ENCODE data around the gene RC3H1.
"Not testable (repeated sequence)": the region's sequence is repeated elsewhere in the genome, so short reads cannot be mapped to it uniquely, and the experiment has no call there.

Gene RC3H1, protein sequence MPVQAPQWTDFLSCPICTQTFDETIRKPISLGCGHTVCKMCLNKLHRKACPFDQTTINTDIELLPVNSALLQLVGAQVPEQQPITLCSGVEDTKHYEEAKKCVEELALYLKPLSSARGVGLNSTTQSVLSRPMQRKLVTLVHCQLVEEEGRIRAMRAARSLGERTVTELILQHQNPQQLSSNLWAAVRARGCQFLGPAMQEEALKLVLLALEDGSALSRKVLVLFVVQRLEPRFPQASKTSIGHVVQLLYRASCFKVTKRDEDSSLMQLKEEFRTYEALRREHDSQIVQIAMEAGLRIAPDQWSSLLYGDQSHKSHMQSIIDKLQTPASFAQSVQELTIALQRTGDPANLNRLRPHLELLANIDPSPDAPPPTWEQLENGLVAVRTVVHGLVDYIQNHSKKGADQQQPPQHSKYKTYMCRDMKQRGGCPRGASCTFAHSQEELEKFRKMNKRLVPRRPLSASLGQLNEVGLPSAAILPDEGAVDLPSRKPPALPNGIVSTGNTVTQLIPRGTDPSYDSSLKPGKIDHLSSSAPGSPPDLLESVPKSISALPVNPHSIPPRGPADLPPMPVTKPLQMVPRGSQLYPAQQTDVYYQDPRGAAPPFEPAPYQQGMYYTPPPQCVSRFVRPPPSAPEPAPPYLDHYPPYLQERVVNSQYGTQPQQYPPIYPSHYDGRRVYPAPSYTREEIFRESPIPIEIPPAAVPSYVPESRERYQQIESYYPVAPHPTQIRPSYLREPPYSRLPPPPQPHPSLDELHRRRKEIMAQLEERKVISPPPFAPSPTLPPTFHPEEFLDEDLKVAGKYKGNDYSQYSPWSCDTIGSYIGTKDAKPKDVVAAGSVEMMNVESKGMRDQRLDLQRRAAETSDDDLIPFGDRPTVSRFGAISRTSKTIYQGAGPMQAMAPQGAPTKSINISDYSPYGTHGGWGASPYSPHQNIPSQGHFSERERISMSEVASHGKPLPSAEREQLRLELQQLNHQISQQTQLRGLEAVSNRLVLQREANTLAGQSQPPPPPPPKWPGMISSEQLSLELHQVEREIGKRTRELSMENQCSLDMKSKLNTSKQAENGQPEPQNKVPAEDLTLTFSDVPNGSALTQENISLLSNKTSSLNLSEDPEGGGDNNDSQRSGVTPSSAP

DNA sequence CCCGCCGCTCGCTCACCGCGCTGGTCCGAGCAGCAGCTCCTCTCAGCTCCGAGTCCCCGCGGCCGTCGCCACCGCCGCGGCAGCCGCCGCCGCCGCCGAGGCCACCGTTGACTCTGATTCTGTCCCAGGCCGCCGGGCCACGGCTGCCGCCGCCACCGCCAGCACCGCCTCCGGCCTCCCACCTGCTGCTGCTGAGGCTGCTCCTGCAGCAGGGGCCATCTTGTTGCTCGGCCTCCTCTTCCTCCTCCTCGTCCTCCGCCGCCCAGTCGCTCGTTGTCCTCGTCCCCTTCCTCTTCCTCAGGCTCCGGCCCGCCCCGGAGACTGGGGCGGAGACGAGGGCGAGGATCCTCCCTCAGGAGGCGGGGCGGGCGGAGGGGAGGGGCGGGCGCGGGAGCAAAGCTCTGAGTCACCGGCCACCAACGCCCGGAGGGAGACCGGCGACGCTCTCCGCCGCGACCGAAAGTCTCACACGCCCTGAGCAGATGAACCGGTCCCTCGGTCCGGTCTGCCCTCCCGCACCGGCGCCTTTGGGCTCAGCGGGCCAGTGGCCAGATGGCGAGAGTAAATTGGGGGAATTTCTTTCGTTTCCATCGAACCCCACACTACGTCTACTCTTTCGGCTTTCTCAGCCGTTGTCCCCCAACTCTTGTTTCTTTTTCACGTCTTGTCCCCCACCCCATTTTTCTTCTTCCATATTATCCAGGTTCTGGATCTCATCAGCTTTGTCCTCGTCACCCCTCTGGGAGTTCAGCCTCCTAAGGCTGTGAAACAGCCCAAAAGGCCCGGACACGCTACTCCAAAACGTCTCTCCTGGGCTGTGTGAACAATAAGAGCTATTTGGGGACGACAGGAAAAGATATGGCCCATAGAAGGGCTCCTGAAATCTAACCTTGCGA lies at the start of gene RC3H1:
RC3H1 (minus strand) TSS at position 278 of the 896 bp plus-strand sequence. CDS start 29,372 bp downstream, outside the sequence.
- DNase-seq, result peak; percentile 33

DNA sequence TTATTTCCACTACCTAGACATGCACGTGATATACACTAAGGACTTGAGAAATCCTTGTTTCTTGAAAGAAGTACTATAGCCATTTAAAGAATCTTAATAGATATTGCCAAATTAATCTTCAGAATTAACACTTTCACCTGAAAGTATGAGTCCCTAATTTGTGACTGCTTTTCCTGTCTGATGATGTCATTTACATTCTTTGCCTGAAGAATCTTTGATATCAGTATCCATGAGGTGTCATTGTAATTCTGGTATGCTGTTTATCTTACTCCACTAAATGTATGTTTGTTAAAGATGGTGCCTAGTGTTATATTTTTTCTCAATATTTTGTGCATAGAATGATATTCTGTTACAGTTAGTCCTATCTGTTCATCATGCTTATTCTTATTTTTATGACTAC lies 48.5 kb upstream of the RC3H1 start:
- no peak for DNase-seq

DNA sequence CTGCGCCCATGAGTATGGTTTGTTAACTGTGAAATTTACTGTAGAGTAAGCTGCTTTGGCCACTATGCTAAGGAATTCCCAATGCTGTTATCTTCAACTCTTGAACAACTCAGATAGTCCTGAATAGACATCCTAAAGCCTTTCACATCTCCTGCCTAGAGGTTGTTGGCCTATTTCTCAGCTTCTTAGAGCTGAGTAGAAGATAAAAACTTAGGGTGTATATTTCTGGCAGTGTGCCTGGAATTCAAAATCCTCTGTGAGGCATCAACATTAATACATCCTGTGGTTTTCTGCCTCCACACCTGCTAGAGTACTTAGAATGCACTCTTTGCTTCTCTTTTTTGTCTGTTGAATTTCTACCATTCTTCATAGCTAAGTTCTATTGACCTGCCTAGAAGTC lies 45.8 kb upstream of the RC3H1 start:
- no peak for DNase-seq

DNA sequence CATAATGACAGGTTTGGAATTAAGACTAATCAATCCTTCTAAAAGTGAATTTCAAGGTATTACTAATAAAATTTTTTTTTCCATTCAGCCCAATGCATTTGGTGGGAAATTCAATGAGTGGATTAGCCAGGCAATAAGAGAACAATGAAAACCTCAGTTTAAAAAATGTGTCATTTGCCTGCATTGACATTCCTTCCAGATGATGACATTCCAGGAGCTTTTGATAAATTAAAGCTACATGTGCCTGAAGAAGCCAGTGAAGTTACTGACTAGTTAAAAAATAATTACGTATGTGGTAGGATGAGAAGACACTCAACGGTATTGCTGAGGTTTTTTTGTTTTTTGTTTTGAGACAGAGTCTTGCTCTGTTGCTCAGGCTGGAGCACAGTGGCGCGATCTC lies 37.9 kb upstream of the RC3H1 start:
- DNase-seq, result no peak

DNA sequence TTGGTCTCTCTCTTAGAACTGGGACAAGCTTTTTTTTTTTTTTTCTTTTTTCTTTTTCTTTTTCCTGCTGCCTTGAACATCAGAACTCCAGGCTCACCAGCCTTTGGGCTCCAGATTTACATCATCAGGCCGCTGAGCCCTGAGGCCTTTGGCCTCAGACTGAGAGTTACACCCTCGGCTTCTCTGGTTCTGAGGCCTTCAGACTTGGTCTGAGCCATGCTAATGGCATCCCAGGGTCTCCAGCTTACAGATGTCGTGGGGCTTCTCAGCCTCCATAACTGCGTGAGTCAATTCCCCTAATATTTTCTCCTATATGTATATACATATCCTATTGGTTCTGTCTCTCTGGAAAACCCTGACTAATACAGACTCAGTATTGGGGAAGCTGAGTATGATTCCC lies 36.5 kb upstream of the RC3H1 start:
- DNase-seq, result no peak

DNA sequence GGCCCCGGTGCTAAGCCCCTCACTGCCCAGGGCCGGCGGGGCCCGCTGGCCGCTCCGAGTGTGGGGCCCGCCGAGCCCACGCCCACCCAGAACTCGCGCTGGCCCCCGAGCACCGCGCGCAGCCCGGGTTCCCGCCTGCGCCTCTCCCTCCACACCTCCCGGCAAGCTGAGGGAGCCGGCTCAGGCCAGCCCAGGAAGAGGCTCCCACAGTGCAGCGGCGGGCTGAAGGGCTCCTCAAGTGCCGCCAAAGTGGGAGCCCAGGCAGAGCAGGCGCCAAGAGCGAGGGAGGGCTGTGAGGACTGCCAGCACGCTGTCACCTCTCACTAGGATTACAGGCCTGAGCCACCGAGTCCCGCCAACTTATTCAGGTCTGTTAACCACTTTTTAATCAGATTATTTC lies 34.5 kb upstream of the RC3H1 start:
- not testable (repeated sequence) for DNase-seq

DNA sequence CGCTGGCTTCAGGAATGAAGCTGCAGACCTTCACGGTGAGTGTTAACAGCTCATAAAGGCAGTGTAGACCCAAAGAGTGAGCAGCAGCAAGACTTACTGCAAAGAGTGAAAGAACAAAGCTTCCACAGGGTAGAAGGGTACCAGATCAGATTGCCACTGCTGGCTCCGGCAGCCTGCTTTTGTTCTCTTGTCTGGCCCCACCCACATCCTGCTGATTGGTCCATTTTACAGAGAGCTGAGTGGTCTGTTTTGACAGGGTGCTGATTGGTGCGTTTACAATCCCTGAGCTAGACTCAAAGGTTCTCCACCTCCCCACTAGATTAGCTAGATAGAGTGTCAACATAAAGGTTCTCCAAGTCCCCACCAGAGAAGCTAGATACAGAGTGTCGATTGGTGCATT lies 33.6 kb upstream of the RC3H1 start:
- DNase-seq, result not testable (repeated sequence)

DNA sequence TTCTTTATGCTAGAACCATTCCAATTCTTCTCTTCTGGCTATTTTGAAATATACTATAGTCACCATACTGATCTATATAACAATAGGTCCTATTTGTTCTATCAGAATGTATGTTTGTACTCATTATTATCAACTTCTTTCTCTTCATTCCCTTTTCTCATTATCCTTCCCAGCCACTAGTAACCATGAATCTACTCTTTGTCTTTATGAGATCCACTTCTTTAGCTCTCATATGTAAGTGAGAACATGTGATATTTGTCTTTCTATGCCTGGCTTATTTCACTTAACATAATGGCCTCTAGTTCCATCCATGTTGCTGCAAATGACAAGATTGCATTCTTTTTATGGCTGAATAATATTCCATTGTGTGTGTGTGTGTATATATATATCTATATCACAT lies 31.7 kb upstream of the RC3H1 start:
- no peak for DNase-seq

DNA sequence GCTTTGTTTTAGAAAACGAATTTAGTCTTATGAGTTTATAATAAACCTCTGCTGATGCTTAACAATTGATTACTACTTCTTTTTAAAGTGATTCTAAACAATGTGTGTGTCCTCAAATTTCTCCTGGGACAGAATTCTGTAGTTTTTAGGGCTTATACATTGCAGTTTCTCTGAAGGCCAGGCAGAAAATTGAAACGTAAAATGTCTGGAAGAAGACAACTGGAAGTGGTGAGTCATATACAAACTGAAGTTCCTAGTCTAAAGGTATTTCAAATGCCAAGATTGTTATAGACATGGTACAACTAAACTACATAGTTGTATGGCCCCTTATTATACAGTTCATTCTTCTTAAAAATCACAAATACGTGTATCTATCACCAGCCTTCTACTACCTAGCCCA lies 30.5 kb upstream of the RC3H1 start:
- no peak for DNase-seq

DNA sequence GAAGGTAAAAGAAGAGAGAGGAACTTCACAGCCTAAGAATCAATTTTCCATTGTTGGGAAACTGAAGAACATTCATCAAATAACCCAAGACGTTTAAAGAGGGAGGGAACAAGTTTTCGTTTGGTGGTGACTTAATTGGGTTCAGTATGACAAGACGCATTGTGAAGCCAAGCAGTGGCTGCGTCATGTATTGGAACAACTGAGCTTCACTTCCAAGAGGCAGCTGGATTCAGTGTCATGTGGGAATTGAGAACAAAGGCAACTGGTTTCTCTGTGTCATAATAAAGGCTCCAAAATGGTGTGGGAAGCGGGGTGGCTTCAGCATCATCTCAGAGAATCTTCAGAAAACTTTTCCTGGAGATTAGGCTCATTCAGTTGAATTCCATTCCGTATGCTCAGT lies 29.8 kb upstream of the RC3H1 start:
- no peak for DNase-seq

DNA sequence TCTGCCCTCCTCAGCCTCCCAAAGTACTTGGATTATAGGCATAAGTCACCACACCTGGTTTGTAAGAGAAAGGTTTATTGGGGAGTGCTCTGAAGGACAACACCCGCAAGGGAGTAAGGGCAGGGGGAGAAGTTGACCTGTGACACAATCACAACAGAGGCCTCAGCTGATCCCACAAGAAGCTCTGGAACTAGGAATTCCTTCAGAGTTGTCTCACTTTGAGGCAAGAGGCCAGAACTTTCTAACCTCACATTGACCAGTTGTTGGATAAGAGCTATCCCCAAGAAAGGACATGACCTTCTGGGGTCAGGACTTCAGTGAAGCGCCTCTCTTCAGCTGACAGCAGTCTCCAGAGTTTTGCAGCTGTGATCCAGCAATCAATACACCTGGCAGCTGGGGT lies 27.4 kb upstream of the RC3H1 start:
- no peak for DNase-seq

DNA sequence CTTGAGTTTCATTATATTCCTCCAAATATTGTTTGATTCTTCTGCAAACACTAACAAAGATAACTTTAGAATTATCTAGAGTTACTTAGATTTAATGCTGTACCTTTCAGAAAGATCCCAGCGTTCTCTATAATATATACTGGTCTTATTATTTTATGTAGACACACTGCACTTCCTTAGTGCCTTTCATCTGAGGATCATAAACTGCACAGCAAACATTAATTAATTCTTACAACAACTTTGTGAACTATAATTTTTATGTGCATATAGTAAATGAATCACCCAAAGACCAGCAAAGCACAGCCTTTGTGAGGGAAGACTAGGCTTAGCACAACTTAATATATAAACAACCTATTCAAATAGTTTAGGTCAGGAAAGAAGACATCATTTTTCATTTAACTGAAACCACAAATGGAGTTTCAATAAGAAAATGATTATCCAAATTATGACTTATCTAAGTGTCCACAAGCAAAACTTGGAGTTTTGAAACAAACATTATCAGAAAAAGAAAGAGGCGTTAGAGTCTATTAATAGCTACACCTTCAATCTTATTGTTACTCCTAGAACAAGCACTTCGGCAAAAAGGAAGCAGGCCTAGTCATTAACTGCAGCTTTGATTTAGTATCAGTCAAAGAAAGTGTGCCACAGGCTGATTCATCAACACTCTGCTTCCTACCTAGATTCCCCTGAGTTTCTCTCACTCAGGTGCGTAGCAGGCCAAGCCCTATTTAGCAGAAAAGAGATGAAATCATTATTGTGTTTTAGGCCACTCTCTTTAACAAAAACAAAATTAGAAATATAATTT lies 22.5 kb upstream of the RC3H1 start:
- no peak for DNase-seq

DNA sequence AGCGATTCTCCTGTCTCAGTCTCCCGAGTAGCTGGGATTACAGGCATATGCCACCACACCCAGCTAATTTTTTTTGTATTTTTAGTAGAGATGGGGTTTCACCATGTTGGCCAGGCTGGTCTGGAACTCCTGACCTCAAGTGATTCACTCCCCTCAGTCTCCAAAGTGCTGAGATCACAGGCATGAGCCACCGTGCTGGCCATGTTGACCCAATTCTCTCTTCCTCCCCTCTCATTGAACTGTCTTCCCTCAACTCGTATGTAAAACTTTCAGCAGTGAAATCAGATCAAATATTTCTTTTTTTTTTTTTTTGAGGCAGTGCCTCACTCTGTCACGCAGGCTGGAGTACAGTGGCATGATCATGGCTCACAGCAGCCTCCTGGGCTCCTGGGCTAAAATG lies 20.4 kb upstream of the RC3H1 start:
- DNase-seq, result not testable (repeated sequence)

DNA sequence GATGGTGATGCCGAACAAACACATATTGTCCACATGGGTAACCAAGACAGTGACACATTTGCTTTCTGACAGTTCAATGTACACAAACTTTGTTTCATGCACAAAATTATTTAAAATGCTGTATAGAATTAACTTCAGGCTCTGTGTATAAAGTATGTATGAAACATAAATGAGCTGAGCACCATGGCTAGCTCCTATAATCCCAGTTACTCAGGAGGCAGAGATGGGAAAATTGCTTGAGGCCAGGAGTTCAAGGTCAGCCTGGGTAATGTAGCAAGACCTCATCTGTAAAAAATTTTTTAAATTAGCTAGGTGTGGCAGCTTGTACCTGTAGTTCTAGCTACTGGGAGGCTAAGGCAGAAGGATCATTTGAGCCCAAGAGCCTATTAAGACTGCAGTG lies 19.2 kb upstream of the RC3H1 start:
- DNase-seq, result no peak

DNA sequence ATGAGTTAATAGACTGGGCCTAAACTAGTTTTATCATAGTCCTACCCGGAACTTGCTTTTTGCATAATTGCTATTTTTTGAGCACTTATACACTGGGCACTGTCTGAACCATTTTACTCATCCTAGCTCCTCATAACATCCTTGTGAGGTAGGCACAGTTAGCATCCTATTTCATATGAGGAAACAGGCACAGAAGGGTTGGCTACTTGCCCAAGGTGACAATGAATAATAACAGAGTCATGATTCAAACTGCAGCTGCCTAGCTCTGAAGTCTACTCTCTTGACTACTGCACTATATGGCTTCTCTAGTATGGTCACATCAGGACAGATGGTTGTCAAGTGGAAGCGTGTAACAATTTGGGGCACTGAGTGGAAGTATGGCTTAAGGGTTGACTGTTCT lies 18.2 kb upstream of the RC3H1 start:
- peak; percentile 71 for DNase-seq

DNA sequence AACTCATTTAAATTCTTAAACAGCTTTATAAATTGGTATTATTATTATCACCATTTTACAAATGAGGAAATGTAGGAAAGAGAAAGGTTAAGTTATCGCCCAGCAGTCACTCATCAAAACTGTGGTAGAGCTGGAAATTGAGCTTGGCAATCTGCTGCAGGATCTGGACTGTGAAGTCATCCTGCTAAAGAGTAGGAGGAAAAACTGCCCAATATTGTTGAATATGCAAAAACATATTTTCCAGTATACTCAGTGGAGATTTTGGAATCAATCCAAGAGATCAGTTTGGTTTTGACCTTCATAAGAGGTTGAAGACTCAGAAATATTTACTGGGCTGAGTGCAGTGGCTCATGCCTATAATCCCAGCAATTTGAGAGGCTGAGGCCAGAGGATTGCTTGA lies 16.9 kb upstream of the RC3H1 start:
- no peak for DNase-seq

DNA sequence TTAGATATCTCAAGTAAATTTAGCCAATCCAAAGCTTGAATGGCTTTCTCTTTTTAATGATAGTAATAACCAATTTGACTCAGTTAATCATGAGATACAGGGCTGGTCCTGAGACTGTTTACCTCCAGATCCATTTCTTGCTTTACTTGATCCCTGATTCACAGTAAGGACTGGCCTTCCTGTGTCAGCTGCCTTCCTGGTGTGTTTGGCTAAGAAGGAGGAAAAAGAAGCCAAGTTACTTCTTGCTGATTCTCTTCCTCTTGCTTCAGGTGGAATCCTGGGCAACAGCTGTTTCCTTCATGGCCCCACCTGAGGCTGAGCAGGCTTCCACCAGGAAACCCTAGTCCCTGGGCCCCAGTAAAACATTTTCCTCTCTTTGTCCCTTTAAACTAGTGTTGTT lies 14.6 kb upstream of the RC3H1 start:
- no peak for DNase-seq

DNA sequence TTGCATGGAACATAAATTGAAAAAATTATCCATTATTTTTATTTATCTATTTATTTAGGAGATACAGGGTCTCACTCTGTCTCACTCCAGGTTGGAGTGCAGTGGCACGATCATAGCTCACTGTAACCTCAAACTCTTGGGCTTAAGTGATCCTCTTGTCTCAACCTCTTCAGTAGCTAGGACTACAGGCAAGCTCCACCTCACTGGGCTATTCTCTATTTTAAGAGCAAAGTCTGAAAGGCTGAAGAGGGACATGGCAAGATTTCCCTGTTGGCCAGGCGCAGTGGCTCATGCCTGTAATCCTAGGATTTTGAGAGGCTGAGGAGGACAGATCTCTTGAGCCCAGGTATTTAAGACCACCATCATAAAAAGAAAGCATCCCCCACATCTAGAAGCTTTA lies 14.0 kb upstream of the RC3H1 start:
- DNase-seq, result no peak

DNA sequence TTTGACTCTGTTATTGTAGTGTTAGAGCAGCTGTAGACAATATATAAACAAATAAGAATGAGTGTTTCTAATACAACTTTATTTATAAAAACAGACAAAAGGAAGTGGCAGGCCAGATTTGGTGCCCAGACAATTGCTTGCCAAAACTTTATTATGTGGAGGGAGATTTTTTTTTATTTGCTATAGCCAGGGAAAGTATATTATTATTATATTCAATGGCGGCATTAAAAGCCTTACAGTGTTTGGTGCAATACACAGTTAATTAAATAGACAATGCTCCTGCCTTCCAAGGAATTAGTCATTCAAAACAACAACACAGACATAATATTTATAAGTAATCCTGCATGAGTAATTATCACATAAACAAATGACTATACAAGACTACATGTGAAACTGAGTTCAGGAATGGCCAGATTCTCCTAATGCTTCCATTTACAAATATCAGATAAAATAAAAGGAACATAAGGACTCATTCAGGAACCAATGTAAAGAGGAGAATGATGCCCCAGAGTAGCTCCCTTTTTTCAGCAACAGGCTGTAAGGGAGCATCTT lies 10.6 kb upstream of the RC3H1 start:
- DNase-seq, result no peak

DNA sequence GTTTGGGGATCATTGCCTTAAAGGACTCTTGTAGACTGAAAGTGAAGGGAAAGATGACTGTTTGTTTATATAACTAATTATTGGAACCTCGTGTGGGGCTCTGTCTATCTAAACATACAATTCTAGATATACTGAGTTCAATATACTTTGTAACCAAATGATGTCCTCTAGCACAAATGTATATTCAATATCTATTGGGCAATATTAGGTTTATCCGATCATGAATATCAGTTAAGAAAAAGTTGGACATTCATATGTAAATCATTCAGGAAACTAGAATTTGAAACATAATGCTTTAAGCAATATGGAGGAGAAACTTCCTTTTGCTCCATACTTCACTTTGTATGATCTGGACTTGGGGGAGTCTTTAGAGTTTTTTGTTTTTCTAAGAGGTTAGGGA lies 8.9 kb upstream of the RC3H1 start:
- DNase-seq, result no peak

DNA sequence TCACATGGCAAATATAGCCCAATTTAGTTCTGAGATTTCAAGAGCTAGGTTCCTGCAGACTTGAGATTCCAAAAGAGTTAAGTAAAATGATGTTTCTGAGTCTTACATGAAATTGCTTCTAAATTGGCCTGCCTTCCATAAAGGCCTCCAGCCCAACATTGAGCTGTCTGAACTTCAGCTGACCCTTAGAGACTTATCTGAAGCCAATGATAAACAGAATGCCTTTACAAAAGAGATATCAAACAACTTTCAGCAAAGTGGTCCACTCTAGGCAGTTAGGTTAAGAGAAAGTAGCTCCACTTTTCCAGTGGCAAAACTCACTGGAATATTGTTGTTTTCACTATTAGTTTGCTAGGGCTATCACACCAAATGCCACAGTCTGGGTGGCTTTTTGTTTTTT lies 6.3 kb upstream of the RC3H1 start:
- DNase-seq, result no peak

Measured in NCI-H2029 treated with DMSO at 0.1 percent for 48 hours (cell line).